Endodermal cell (in vitro differentiated cells): ENCODE results near the gene ACOD1. TPM values are rescaled to one million over a fixed set of nuclear protein-coding genes. Genes with fewer than 3 reads are reported as not detected.
A peak's percentile ranks its signal among the peaks of the same experiment; 100 is the strongest.

Experiments
- DNase-seq: peaks from one replicate; pipeline ENCODE4 v3.0.0-alpha.2; 2017
- H3K27ac ChIP-seq: 2 replicates; pipeline ENCODE4 v1.5.1; 2013; ENCODE audit warnings: mild to moderate bottlenecking, low read depth, low read length, moderate library complexity
- H3K27me3 ChIP-seq: 2 replicates; pipeline ENCODE4 v1.6.1; 2013; ENCODE audit warnings: mild to moderate bottlenecking, low read length, moderate library complexity; ENCODE audit not compliant: insufficient read depth, control insufficient read depth, poor library complexity, severe bottlenecking
- H3K36me3 ChIP-seq: 2 replicates; pipeline ENCODE4 v1.7.0; 2013; ENCODE audit warnings: mild to moderate bottlenecking, low read length, moderate library complexity; ENCODE audit not compliant: control insufficient read depth, insufficient read depth
- H3K4me1 ChIP-seq: one replicate; pipeline ENCODE4 v1.7.0; 2013; ENCODE audit warnings: low read length; ENCODE audit not compliant: control insufficient read depth, insufficient read depth
- H3K4me3 ChIP-seq: 2 replicates; pipeline ENCODE4 v1.5.1; 2013; ENCODE audit warnings: mild to moderate bottlenecking, low read length, moderate library complexity
- H3K9ac ChIP-seq: 2 replicates; pipeline ENCODE4 v1.6.1; 2013; ENCODE audit warnings: mild to moderate bottlenecking, low read length, moderate library complexity; ENCODE audit not compliant: poor library complexity, severe bottlenecking; ENCODE audit errors: extremely low read depth
- H3K9me3 ChIP-seq: 2 replicates; pipeline ENCODE4 v1.6.1; 2013; ENCODE audit warnings: mild to moderate bottlenecking, low read length, moderate library complexity; ENCODE audit not compliant: control insufficient read depth
- H3K27ac Mint-ChIP-seq: 2 replicates; pipeline ENCODE4 v1.8.0; 2020; ENCODE audit warnings: mixed read lengths
- H3K27me3 Mint-ChIP-seq: 2 replicates; pipeline ENCODE4 v1.8.0; 2021; ENCODE audit warnings: mild to moderate bottlenecking, mixed read lengths; ENCODE audit not compliant: insufficient read depth
- H3K36me3 Mint-ChIP-seq: 2 replicates; pipeline ENCODE4 v1.8.0; 2020; ENCODE audit warnings: low read depth, mixed read lengths
- H3K4me1 Mint-ChIP-seq: 2 replicates; pipeline ENCODE4 v1.8.0; 2020; ENCODE audit warnings: mixed read lengths
- H3K4me3 Mint-ChIP-seq: 2 replicates; pipeline ENCODE4 v1.8.0; 2020; ENCODE audit warnings: mild to moderate bottlenecking, moderate library complexity, mixed read lengths
- H3K9me3 Mint-ChIP-seq: 2 replicates; pipeline ENCODE4 v1.8.0; 2020; ENCODE audit warnings: mild to moderate bottlenecking, mixed read lengths
- CTCF ChIP-seq: fragments of 200-600 bp; sonication (generic); conservative IDR thresholded peaks from 2 replicates; pipeline ENCODE4 v1.5.0; 2021; ENCODE audit warnings: antibody characterized with exemption, mild to moderate bottlenecking
- WGBS, 2 experiments: methylation state at CpG; one replicate each; pipeline versions ENCODE4 v1.1.5 to v1.1.7; 2013; ENCODE audit warnings: missing lambda C conversion rate in 2 of 2, mixed read lengths in 1 of 2; ENCODE audit not compliant: insufficient coverage in 1 of 2, insufficient read length in 1 of 2; 5-methylcytosine and 5-hydroxymethylcytosine counted together
- total RNA-seq, 2 donors: library from RNA; stranded (reverse); fragmentation: NEBNext Ultra II Directional in 1 of 2; extraction: Animal tissue kit (Norgen Biotek cat#: 25700) in 1 of 2; gene quantifications; 2 replicates in 1 of 2; 3 replicates in 1 of 2; pipeline ENCODE4 v1.2.1, GENCODE V29; 2021

Gene ACOD1
- total RNA-seq, 2 donors from 2014 or later: not detected

GRCh38 chr13:76994281-76994680 is 46.0 kb downstream of the ACOD1 start:
- 85 to 92% methylated on average over 2 of the region's 3 CpGs for WGBS, 2 experiments
- no peak overlapping the region for H3K27ac ChIP-seq
- peaks cover 17% of the 10 kb centered on the region for H3K4me1 Mint-ChIP-seq
- H3K27me3 Mint-ChIP-seq: no peaks in the 10 kb centered on the region
- no peaks in the 10 kb centered on the region for H3K9me3 ChIP-seq
- no peak overlapping the region for H3K27ac Mint-ChIP-seq
- no peak overlapping the region for H3K9ac ChIP-seq
- no peaks in the 10 kb centered on the region for H3K4me1 ChIP-seq
- no peak for TF ChIP-seq CTCF
- H3K4me3 Mint-ChIP-seq: no peak overlapping the region
- no peaks in the 10 kb centered on the region for H3K27me3 ChIP-seq
- H3K36me3 Mint-ChIP-seq: peaks cover 25% of the 10 kb centered on the region
- no peaks in the 10 kb centered on the region for H3K9me3 Mint-ChIP-seq
- H3K36me3 ChIP-seq: peaks cover 15% of the 10 kb centered on the region
- no peak for DNase-seq
- H3K4me3 ChIP-seq: peak overlapping the region; percentile 95

- H3K27ac Mint-ChIP-seq: no peak overlapping the region
- no peak overlapping the region for H3K4me3 ChIP-seq
- no peak for DNase-seq
- H3K36me3 ChIP-seq: peaks cover 54% of the 10 kb centered on the region
- no peaks in the 10 kb centered on the region for H3K27me3 Mint-ChIP-seq
- no peak overlapping the region for H3K4me3 Mint-ChIP-seq
- no peaks in the 10 kb centered on the region for H3K9me3 Mint-ChIP-seq
- H3K4me1 ChIP-seq: no peaks in the 10 kb centered on the region
- H3K9ac ChIP-seq: no peak overlapping the region
- H3K27ac ChIP-seq: no peak overlapping the region
- no peaks in the 10 kb centered on the region for H3K9me3 ChIP-seq
- peaks cover 38% of the 10 kb centered on the region for H3K36me3 Mint-ChIP-seq
- TF ChIP-seq CTCF: no peak
- H3K27me3 ChIP-seq: no peaks in the 10 kb centered on the region
- WGBS, 2 experiments: 95% methylated on average over 1 of the region's 1 CpG; no CpG with 5 or more reads in 1 of the 2 experiments
- no peaks in the 10 kb centered on the region for H3K4me1 Mint-ChIP-seq
Observed at GRCh38 chr13:77000475-77000874, 52.2 kb downstream of the ACOD1 start.

DNA sequence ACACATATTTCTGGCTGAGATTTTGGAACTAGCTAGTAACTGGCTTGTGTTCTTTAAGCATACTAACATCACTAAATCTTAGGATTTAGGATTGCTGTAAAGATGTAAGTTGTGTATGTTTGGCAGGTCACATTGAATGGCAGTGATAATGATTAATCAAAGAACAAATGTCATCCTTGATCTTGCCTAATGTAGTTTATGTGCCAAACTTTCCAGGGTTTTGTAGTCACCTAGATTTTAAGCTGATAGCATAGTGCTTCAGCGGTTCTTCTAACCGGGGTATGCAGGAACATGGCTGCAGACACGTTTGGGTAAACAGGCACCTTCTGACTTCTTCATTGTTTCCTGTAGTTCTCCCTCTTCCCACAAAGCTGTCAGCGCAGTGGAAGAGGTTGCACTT is 53.2 kb downstream of the ACOD1 start:
- Histone ChIP-seq H3K27ac (no peak overlapping the region), H3K36me3 (peaks cover 54% of the 10 kb centered on the region)
- H3K27ac Mint-ChIP-seq: no peak overlapping the region

More for the DNA sequence above, 53.2 kb downstream of the ACOD1 start:
- H3K4me1 Mint-ChIP-seq: no peaks in the 10 kb centered on the region
- no peak overlapping the region for H3K4me3 Mint-ChIP-seq
- DNase-seq: no peak
- no peak overlapping the region for H3K9ac ChIP-seq
- peaks cover 34% of the 10 kb centered on the region for H3K36me3 Mint-ChIP-seq
- no peaks in the 10 kb centered on the region for H3K9me3 Mint-ChIP-seq
- no peaks in the 10 kb centered on the region for H3K9me3 ChIP-seq
- H3K4me1 ChIP-seq: no peaks in the 10 kb centered on the region
- TF ChIP-seq CTCF: no peak
- no peaks in the 10 kb centered on the region for H3K27me3 ChIP-seq
- no peak overlapping the region for H3K4me3 ChIP-seq
- H3K27me3 Mint-ChIP-seq: no peaks in the 10 kb centered on the region
- WGBS, 2 experiments: 85 to 90% methylated on average over 4 of the region's 4 CpGs
